Colonic mucosa (tissue), 4 donors: ENCODE results near the gene PDS5B. TPM values are rescaled to one million over a fixed set of nuclear protein-coding genes. Genes with fewer than 3 reads are reported as not detected.
"Not testable (repeated sequence)": the region's sequence is repeated elsewhere in the genome, so short reads cannot be mapped to it uniquely, and the experiment has no call there.

Source experiments
- DNase-seq: peaks from one replicate; pipeline ENCODE4 v3.0.0-alpha.2; 2020
- H3K27ac ChIP-seq: fragments of 200-600 bp; one replicate; pipeline ENCODE4 v1.8.0; 2021
- H3K27me3 ChIP-seq: fragments of 200-600 bp; one replicate; pipeline ENCODE4 v1.8.0; 2021
- H3K36me3 ChIP-seq: fragments of 200-600 bp; one replicate; pipeline ENCODE4 v1.8.0; 2021
- H3K4me1 ChIP-seq: fragments of 200-600 bp; one replicate; pipeline ENCODE4 v1.8.0; 2021; ENCODE audit warnings: mild to moderate bottlenecking
- H3K4me3 ChIP-seq: fragments of 200-600 bp; one replicate; pipeline ENCODE4 v1.8.0; 2021
- H3K9ac ChIP-seq, 2 donors: one replicate each; pipeline ENCODE4 v1.7.0; 2013; ENCODE audit warnings: control low read depth in 2 of 2, low read depth in 2 of 2, low read length in 2 of 2
- H3K9me3 ChIP-seq: fragments of 200-600 bp; one replicate; pipeline ENCODE4 v1.8.0; 2021
- CTCF ChIP-seq: fragments of 200-600 bp; IDR thresholded peaks from one replicate; pipeline ENCODE4 v1.8.0; 2022; ENCODE audit warnings: antibody characterized with exemption, mild to moderate bottlenecking
- intact Hi-C: fragments of 100-400 bp; cut with DNase I; formaldehyde crosslinking; loops from one replicate; pipeline ENCODE4 v1.14.1; 2022
- total RNA-seq, 2 donors: library from RNA; stranded (reverse); fragmentation: NEBNext Ultra II Directional in 1 of 2; extraction: Animal tissue kit (Norgen Biotek cat#: 25700) in 1 of 2; gene quantifications; one replicate each; pipeline ENCODE4 v1.2.1, GENCODE V29; 2021
- donor health status: healthy.
- donor health status: DM: no; HTN: no; CAD: no.
- donor health status: DM: no; HTN: no; CAD: no.

PDS5B gene
- total RNA-seq, 2 donors from 2014 or later, result 34.0 to 37.0 TPM

- intact Hi-C loops, result no loop called here
- Histone ChIP-seq H3K9ac (no peak overlapping the region), H3K27me3 (no peaks in the 10 kb centered on the region), H3K4me1 (no peaks in the 10 kb centered on the region), H3K9me3 (no peaks in the 10 kb centered on the region), H3K36me3 (no peaks in the 10 kb centered on the region), H3K27ac (no peak overlapping the region), H3K4me3 (no peak overlapping the region)
- DNase-seq, result no peak
- TF ChIP-seq CTCF, result no peak
These were observed 137.7 kb downstream of the PDS5B start for GRCh38 chr13:32723987-32724386.

- DNase-seq, result no peak
- intact Hi-C loops, result no loop called here
- TF ChIP-seq CTCF, result no peak
- no peaks in the 10 kb centered on the region for H3K9me3 ChIP-seq
- H3K36me3 ChIP-seq, result no peaks in the 10 kb centered on the region
- H3K4me1 ChIP-seq, result no peaks in the 10 kb centered on the region
- no peak overlapping the region for H3K9ac ChIP-seq
- H3K27ac ChIP-seq, result no peak overlapping the region
- no peaks in the 10 kb centered on the region for H3K27me3 ChIP-seq
- H3K4me3 ChIP-seq, result no peak overlapping the region
These were observed 140.3 kb downstream of the PDS5B start for GRCh38 chr13:32726374-32727037.

- Histone ChIP-seq H3K36me3 (no peaks in the 10 kb centered on the region), H3K9ac (no peak overlapping the region), H3K4me3 (no peak overlapping the region), H3K9me3 (no peaks in the 10 kb centered on the region), H3K27me3 (no peaks in the 10 kb centered on the region), H3K4me1 (no peaks in the 10 kb centered on the region), H3K27ac (no peak overlapping the region)
- intact Hi-C loops, result no loop called here
- no peak for TF ChIP-seq CTCF
- no peak for DNase-seq
These were observed 142.1 kb downstream of the PDS5B start for GRCh38 chr13:32728327-32728726.

- H3K4me3 ChIP-seq, H3K9me3 ChIP-seq, H3K27ac ChIP-seq, H3K4me1 ChIP-seq, H3K9ac ChIP-seq, DNase-seq, H3K27me3 ChIP-seq, H3K36me3 ChIP-seq, intact Hi-C loops: not testable (repeated sequence)
These were observed 142.8 kb downstream of the PDS5B start for GRCh38 chr13:32729097-32729496.

- Histone ChIP-seq H3K27me3 (no peaks in the 10 kb centered on the region), H3K4me3 (no peak overlapping the region), H3K9ac (no peak overlapping the region), H3K36me3 (no peaks in the 10 kb centered on the region), H3K27ac (no peak overlapping the region), H3K9me3 (no peaks in the 10 kb centered on the region), H3K4me1 (peaks cover under 1% of the 10 kb centered on the region)
- intact Hi-C loops, result no loop called here
- DNase-seq, result no peak
- no peak for TF ChIP-seq CTCF
These were observed 144.8 kb downstream of the PDS5B start for GRCh38 chr13:32731074-32731473.

GRCh38 chr13:32731576-32731975 is 145.3 kb downstream of the PDS5B start:
- Histone ChIP-seq H3K4me3 (no peak overlapping the region), H3K27me3 (no peaks in the 10 kb centered on the region), H3K9me3 (no peaks in the 10 kb centered on the region), H3K9ac (no peak overlapping the region), H3K36me3 (no peaks in the 10 kb centered on the region), H3K27ac (no peak overlapping the region), H3K4me1 (peaks cover 4% of the 10 kb centered on the region)
- no peak for DNase-seq
- TF ChIP-seq CTCF, result no peak
- intact Hi-C loops, result no loop called here
